HG03521 (cell line): ENCODE measurements around the gene KCNIP4.

ENCODE experiments used
- ATAC-seq: cut with Tn5 transposase; IDR thresholded peaks from one replicate; pipeline ENCODE4 v1.9.1; 2021; ENCODE audit warnings: mild to moderate bottlenecking, moderate library complexity; ENCODE audit not compliant: unreplicated experiment

KCNIP4 gene

GRCh38 chr4:21113496-21114223 lies 834.9 kb downstream of the KCNIP4 start:
- no peak for ATAC-seq

GRCh38 chr4:21102667-21103066 lies 845.9 kb downstream of the KCNIP4 start:
- ATAC-seq, result no peak

GRCh38 chr4:21097865-21098264 lies 850.7 kb downstream of the KCNIP4 start:
- ATAC-seq, result no peak

GRCh38 chr4:21097026-21097425 lies 851.5 kb downstream of the KCNIP4 start:
- ATAC-seq, result no peak

GRCh38 chr4:21092531-21092930 lies 856.0 kb downstream of the KCNIP4 start:
- no peak for ATAC-seq

GRCh38 chr4:21090094-21090666 lies 858.4 kb downstream of the KCNIP4 start:
- no peak for ATAC-seq

GRCh38 chr4:21083413-21083812 lies 865.2 kb downstream of the KCNIP4 start:
- ATAC-seq, result no peak

GRCh38 chr4:21077967-21078366 lies 870.6 kb downstream of the KCNIP4 start:
- ATAC-seq, result no peak

- ATAC-seq, result no peak
These were observed 881.2 kb downstream of the KCNIP4 start for GRCh38 chr4:21067351-21067750.

GRCh38 chr4:21061902-21062301 lies 886.7 kb downstream of the KCNIP4 start:
- no peak for ATAC-seq

GRCh38 chr4:21046141-21046540 lies 902.4 kb downstream of the KCNIP4 start:
- ATAC-seq, result no peak

- ATAC-seq, result no peak
These were observed 903.5 kb downstream of the KCNIP4 start for GRCh38 chr4:21045119-21045518.

- ATAC-seq, result no peak
These were observed 906.9 kb downstream of the KCNIP4 start for GRCh38 chr4:21041708-21042107.

GRCh38 chr4:21034728-21035127 lies 913.8 kb downstream of the KCNIP4 start:
- no peak for ATAC-seq

- no peak for ATAC-seq
These were observed 916.4 kb downstream of the KCNIP4 start for GRCh38 chr4:21032089-21032645.

- no peak for ATAC-seq
These were observed 929.8 kb downstream of the KCNIP4 start for GRCh38 chr4:21018817-21019216.

GRCh38 chr4:21013501-21013900 lies 935.1 kb downstream of the KCNIP4 start:
- ATAC-seq, result no peak

- no peak for ATAC-seq
These were observed 935.7 kb downstream of the KCNIP4 start for GRCh38 chr4:21012851-21013331.

- ATAC-seq, result no peak
These were observed 937.5 kb downstream of the KCNIP4 start for GRCh38 chr4:21011106-21011505.

- no peak for ATAC-seq
These were observed 938.6 kb downstream of the KCNIP4 start for GRCh38 chr4:21009956-21010355.

- no peak for ATAC-seq
These were observed 942.9 kb downstream of the KCNIP4 start for GRCh38 chr4:21005647-21006046.

- no peak for ATAC-seq
These were observed 945.6 kb downstream of the KCNIP4 start for GRCh38 chr4:21002976-21003375.
